GM19455 (cell line): ENCODE measurements around the gene ADAMTS17.

Source experiments
- ATAC-seq: cut with Tn5 transposase; IDR thresholded peaks from one replicate; pipeline ENCODE4 v1.9.1; 2021; ENCODE audit not compliant: unreplicated experiment

Gene ADAMTS17, protein sequence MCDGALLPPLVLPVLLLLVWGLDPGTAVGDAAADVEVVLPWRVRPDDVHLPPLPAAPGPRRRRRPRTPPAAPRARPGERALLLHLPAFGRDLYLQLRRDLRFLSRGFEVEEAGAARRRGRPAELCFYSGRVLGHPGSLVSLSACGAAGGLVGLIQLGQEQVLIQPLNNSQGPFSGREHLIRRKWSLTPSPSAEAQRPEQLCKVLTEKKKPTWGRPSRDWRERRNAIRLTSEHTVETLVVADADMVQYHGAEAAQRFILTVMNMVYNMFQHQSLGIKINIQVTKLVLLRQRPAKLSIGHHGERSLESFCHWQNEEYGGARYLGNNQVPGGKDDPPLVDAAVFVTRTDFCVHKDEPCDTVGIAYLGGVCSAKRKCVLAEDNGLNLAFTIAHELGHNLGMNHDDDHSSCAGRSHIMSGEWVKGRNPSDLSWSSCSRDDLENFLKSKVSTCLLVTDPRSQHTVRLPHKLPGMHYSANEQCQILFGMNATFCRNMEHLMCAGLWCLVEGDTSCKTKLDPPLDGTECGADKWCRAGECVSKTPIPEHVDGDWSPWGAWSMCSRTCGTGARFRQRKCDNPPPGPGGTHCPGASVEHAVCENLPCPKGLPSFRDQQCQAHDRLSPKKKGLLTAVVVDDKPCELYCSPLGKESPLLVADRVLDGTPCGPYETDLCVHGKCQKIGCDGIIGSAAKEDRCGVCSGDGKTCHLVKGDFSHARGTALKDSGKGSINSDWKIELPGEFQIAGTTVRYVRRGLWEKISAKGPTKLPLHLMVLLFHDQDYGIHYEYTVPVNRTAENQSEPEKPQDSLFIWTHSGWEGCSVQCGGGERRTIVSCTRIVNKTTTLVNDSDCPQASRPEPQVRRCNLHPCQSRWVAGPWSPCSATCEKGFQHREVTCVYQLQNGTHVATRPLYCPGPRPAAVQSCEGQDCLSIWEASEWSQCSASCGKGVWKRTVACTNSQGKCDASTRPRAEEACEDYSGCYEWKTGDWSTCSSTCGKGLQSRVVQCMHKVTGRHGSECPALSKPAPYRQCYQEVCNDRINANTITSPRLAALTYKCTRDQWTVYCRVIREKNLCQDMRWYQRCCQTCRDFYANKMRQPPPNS

DNA sequence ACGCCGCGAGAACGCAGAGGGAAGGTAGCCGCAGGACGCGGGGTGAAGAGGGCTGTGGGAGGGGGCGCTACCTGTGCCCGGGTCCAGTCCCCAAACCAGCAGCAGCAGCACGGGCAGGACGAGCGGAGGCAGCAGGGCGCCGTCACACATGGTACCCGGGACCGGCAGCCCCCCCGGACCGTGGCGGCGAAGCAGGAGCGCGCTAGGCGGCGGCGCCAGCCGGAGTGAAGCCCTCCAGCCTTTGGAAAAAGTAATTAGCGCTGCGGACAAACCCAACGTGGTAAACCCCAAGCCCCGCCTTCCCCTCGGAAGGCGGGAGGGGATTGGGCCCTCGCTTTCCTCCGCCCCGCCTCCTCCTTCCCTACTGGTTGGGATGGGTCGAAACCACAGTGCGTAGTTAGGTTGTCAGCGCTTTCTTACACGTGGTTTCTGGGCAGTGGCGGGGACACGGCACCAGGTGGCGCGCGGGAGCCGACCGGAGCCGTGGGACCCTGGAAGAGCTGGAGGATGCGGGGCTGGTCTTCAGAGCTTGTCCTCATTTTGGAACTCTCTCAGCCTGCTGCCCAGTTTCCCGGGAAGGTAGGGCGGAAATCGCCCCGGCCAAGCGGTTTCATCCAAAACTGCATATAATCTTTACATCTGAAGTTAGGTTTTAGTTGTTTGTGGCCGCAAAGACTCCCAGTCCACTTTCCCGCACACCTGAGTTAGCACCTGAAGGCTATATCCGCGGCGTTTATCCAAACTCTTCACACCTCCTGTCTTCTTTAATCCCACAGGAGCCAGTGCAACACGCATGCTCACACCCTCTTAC, at the start of gene ADAMTS17:
ADAMTS17 (minus strand) TSS at position 226 of the 811 bp plus-strand sequence; CDS start at position 150, 76 bp downstream.
- peak; percentile 95 for ATAC-seq

DNA sequence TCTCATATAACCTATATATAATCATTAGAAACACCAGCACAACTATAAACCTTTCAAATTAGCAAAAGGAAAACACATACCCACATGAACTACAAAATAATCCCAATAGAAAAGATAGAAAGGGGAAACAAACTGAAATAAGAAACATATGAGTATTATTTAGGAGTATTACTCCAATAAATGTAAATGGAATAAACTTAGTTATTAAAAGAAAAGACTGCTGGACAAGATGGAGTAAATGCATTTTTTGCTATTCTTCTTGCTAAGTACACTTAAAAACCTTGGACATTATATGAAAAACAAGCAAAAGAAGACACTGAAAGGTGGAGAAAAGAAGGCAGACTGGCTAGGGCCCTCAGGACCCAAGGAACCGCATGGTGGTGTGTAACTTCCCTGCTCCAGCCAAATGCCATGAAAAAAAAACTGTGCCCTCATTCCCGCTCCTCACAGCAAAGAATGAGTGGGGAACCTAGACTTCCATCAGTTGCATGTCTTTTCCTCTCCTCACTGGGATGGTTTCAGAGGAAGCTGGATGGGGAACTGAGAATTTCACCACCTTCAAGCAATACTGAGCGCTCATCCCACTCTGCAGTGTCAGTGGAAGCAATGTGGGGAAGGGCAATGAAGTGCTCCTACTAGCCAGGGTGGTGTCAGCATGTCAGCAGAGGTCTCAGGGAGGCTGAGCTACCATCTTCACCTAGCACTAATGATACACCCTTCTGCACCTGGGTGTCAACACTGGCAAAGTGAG, 43.7 kb upstream of the ADAMTS17 start:
- ATAC-seq, result no peak

DNA sequence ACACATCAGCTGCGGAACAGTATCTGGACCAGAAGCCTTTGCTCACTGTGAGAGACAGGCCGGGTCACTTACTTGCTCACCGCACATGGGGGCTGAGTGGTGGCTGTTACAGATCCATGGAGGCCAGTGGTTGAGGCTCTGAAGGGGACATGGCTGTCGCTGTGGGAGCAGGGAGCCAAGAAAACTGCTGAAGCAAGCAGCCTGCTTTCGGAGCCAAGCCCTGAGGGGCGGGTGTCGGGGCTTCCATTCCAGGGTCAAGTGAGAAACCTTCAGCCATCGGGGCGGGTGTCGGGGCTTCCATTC, 42.3 kb upstream of the ADAMTS17 start:
- ATAC-seq, result no peak

DNA sequence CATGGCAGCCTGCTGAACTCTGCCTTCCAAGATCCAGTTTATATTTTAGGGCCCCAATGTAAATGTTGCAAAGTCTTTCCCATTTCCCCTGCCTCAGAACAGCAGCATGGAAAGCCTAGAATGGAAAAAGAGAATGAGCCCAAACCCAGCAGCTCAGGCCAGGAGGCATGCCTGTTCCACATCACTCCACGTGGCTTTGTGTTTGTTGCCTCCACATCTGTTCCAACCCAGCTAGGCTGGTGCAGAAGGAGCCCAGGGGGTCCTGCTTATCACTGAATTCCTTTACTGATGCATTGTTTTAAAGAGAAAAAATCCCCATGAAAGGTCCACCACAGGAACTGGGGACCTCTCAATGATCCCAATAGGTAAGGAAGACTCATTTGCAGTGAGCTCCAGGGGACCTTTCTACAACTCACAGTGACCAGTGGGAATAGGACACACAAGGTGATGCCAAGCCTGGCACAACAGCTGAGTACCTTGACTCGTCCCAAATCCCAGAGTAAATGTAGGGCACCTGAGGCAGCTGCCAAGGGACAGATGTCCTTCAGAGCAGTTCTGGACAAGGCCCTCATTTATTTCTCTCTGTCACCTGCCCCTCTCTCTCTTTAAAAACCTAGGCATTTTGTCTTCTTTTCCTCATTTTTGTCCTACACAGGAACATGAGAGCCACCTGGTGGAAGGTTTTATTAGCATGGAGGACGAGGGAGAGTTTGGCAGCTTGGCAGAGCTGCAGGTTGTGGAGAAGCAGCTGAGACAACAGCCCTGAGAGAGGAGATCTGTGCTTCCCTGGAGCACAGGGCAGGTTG, 41.7 kb upstream of the ADAMTS17 start:
- no peak for ATAC-seq

DNA sequence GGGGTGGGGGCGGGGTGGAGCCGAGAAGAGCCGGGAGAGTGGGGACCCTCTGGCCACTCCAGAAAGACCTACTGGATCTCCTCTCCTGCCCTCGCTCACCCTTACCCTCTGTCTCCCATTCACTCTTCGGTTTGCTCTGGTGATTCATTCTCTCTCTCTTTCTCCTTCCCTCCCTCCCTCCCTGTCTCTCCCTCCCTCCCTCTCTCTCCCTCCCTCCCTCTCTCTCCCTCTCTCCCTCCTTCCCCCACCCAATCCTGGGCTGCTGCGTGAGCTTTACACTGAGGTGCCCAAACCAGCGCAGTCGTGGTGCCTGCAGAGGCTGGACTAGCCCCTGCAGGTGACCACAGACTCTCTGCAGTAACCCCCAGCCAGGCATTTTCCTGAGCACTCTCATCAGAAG, 32.2 kb upstream of the ADAMTS17 start:
- ATAC-seq, result no peak

DNA sequence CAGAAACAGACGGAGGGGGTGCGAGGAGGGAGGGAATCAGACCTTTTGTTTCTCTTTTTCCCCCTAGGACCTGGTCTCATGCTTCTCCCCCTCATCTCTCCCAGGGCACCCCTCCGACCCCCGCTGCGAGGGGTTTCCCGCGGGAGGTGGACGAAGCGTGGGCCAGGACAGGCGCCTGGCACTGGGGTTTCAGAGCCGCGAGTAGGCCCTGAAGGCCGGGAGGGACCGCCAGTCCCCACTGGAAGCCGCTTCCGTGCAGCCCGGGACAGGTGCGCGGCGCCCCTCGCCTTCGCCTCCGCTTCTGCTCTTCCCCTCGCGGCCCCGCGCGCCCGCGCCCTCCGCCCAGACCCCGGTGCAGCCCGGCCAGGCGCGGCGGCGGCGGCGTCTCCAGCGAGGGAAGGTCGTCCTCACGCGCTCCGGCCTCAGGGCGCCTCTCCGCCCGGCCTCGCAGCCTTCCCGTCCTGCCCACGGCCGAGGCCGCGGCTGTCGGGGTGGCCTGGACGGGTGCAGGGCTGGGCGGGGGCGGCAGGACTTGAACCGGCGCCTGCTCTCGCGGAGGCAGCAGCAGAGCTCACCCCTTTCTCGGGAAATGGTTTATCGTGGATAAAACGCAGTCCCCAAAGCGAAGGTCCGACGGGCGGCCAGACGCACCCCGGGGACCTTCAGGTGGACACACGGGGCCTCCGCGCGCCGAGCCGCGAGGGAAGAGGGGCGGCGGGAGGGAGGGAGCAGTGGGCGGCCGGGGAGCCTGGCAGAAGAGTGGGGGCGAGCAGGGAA, 31.5 kb upstream of the ADAMTS17 start:
- no peak for ATAC-seq

DNA sequence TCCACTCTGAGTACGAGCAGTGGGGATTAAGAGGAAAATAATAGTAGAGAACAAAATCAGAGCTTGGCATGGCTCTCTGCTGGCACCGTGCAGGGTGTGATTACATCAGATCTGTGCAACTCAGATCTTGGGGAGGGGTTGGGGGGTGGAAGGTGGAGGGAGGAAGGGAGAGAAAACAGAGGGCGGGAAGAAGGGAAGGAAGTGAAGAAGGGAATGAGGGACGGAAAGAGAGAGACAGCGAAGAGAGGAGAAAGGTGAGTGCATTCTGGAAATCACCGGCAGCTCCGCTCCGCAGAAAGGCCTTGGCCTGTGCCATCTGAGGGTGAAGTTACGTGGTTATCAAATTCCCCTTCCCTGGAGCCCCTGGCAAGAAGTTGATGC, 31.0 kb upstream of the ADAMTS17 start:
- ATAC-seq, result no peak

DNA sequence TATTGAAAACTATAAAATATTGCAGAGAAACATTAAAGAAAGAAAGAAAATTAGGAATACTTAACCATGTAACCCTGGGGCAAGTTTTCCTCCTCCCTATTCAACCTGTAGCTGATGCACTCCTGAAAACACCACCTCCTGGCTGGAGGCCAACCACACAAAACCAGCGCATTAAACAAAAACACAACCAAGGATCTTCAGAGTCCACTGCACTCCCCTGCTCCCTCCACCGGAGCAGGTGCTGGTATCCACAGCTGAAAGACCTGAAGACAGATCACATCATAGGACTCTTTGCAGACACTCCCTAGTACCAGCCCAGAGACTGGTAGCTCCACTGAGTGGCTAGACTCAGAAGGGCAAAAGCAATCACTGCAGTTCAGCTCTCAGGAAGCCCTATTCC, 13.6 kb upstream of the ADAMTS17 start:
- no peak for ATAC-seq

DNA sequence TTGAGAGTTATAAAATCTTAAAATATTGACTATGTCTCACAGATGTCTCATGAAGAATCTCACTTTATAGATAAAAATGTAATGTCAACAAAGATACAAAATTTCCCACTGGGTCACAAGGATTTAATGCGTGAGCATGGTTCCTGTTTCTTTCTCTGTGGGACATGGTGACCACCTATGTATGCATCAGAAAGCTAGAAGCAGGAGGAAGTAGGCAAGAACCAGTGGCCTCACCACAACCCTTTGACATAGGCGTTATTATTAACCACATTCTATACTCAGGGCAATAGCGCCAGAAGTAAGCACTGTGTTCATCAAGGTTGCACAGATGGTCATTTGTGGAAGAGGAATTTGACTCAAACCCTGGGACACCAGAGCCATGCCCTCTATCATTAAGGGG, 11.7 kb upstream of the ADAMTS17 start:
- ATAC-seq, result no peak

DNA sequence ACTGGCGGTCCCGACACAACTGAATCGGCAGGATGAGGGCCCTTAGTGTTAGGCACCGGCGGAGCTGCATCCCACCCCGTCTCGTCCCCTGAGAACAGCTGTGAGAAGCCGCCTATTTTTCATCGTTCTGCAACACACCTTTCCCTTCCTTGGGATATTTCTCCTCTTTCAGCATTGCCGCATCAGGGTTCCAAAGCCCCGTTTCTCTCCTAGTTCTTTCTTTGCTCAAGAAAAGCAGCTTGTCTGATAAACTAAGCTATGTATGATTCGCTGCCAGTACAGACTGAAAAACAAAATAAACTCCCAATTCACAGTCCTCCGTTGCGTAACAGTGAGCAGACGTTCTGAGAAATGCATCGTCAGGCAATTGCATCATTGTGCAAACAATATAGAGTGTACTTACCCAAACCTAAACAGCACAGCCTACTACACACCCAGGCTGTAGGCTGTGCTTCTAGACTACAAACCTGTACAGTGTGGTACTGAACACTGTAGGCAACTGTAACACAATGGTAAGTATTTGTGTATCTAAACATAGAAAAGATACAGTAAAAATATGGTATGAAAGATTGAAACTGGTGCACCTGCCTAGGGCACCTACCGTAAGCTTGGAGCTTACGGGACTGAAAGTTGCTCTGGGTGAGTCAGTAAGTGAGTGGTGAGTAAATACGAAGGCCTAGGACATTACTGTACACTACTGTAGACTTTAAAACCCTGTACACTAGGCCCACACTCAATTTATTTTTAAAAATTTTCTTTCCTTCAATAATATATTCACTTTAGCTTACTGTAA, 8.9 kb upstream of the ADAMTS17 start:
- peak; percentile 2 for ATAC-seq

DNA sequence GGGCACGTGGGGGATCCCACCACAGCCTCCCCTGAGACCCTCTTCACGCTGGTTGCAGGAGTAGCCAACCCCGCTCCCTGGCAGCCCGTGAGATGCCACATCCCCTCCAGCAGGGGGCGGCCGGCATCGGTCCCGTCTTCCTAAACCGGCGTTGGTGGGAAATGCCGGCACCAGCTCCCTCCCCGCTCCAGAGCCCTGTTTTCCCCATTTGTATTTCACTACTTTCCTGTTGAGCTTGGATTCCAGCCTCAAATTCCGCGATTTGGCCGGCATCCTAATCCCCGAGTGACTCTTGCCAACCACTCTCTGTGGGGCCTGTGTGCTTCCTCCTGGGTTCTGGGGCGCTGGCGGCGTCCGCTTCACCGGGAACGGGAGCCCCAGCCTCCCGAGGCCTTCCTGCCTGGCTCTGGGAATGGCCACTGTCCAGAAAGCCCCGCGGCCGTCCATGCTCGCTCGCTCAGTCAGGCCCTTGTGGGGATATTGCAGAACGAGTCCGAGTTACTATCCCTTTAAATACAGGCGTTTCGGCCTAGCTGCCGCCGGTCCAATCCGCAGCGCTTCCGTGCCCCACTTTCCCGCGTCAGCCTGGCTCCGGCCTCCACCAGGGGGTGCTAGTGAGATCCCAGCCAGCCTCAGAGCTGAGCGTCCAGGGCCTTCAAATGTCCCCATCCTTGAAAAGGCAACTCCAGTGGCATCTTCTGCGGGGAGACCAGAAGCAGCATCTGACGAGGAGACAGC, 8.1 kb upstream of the ADAMTS17 start:
- ATAC-seq, result peak; percentile 95

DNA sequence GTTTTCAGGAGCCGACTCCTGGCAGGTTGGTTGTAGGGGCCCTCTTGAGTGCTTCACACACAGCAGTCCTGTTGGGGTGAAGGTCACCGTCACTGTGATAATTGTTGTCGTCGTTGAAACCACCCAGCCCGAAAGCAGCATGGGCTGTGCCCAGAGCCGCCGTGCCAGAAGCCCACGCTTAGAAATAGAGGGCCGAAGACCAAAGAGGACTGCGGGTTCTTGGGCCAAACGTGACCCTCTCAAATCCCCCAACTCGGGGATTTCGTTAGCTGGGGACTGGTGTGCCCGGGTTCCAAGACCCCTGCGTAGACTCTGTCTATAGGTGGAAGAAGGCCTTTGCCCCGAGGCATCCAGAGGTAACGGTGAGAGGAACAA, 7.5 kb upstream of the ADAMTS17 start:
- no peak for ATAC-seq

DNA sequence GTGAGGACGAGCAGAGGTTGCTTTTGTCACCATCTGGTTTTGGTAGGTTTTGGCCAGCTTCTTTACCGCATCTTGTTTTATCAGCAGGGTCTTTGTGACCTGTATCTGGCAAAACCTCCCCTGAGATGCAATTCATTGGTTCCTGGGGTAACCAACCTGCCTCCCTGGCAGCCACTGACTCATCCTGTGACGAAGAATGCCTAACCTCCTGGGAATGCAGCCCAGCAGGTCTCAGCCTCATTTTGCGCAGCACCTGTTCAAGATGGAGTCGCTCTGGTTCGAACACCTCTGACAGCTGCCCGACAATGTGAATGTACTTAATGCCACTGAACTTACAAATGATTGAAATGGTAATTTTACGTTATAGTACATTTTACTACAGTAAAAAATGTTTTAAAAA, 6.8 kb upstream of the ADAMTS17 start:
- ATAC-seq, result no peak

DNA sequence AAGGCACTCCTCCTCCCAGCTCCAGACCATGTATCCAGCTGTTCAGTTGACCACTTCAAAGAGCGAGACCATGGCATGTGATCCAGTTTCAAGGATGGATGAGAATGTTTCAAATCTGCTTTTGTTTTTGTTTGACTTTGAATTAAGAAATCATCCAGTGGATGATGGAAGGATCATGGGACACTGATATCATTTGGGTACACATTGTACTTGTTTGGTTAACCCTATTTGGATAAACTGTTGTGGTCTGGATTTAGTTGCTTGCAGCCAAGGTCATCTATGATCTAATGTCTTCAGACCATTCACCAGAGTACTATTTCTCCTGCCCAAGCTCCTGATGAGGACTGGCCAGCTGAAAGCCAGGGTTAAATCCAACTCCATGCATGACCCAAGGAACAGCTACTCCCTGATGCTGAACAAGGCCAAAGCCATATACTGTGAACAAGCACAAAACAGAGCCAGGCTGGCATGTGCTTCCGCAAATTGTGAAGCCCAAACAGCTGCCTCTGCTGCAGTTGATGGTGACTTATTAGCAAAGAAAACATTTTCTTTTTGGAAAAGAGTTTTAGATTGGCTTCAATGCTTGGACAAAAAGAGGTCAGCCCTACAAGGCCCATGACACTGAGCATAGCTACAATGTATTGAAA, 5.2 kb upstream of the ADAMTS17 start:
- ATAC-seq, result no peak

DNA sequence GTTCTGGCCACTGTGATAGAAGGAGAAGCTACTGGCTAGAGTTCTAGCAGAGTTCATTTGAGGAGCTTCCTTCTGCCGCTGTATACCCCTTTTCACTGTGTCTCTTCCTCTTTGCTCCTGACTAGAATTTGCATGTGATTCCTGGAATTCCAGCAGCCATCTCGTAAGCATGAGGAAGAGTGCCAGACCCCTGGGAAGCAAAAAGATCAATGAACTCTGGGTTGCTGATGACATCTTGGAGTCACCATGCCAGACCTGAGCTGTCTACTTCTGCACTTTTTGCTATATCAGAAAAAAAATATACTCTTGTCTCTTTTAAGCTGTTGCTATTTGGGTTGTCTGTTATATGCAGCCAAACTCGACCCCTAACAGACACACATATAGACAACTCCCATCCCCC, 3.7 kb upstream of the ADAMTS17 start:
- no peak for ATAC-seq

DNA sequence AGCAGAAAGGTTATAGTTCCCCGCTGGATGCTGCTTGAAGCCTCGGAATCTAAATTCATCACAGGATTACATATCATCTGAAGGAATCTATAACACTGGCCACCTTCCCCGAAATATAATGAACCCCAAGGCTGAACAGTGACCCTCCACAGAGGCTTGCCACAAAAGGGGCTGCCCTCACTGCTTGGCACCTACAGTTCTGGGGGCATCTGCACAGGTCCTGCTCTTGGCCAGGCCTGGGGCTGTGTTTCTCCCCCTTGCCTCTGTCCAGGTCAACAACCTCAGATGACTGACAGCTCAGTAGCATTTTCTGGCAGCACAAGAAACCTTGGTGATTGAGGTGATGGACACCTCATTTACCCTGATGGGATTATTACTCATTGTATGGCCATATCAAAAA, 1.5 kb upstream of the ADAMTS17 start:
- ATAC-seq, result no peak

DNA sequence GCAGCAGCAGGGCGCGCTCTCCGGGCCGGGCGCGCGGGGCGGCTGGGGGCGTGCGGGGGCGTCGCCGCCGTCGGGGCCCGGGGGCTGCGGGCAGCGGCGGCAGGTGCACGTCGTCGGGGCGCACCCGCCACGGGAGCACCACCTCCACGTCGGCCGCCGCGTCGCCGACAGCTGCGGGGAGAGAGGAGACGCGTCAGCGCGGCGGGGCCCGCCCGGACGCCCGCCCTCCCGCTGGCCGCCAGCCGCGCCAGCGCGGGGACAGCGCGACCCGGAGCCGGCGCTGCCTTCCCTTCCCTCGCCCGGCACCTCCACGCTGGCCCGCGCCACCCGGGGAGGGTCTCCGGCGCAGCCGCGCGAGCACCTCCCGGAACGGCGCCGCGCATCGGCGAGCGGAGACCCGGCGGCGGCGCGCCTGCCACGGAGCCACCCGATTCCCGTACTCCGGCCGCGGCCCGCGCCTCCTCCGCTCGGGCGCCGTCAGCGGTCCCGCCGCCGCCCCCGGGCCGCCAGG, 481 bp downstream of the ADAMTS17 start:
- peak; percentile 25 for ATAC-seq
